SJSA1 (cell line): ENCODE measurements around the gene PARD6B. TPM values are rescaled to one million over a fixed set of nuclear protein-coding genes. Genes with fewer than 3 reads are reported as not detected.
A peak's percentile ranks its signal among the peaks of the same experiment; 100 is the strongest.
"Not testable (repeated sequence)": the region's sequence is repeated elsewhere in the genome, so short reads cannot be mapped to it uniquely, and the experiment has no call there.

Experiments
- DNase-seq, 2 experiments: peaks; one replicate each; pipeline ENCODE4 v3.0.0-alpha.2; 2015 to 2020; ENCODE audit warnings: low spot score in 2 of 2, low read depth in 1 of 2
- H3K27ac ChIP-seq: fragments of 250-450 bp; sonication (Bioruptor Pico); 2 replicates; pipeline ENCODE4 v1.5.1; 2020; ENCODE audit warnings: mild to moderate bottlenecking, moderate library complexity
- H3K27me3 ChIP-seq: fragments of 250-450 bp; sonication (Bioruptor Pico); replicated peaks from 2 replicates; pipeline ENCODE4 v1.5.1; 2020; ENCODE audit warnings: mild to moderate bottlenecking, moderate library complexity
- H3K36me3 ChIP-seq: fragments of 250-450 bp; sonication (Bioruptor Pico); 2 replicates; pipeline ENCODE4 v1.5.1; 2020; ENCODE audit warnings: mild to moderate bottlenecking
- H3K4me1 ChIP-seq: fragments of 250-450 bp; sonication (Bioruptor Pico); replicated peaks from 2 replicates; pipeline ENCODE4 v1.6.1; 2021; ENCODE audit warnings: mild to moderate bottlenecking
- H3K4me3 ChIP-seq: fragments of 250-450 bp; sonication (Bioruptor Pico); 2 replicates; pipeline ENCODE4 v1.5.1; 2020; ENCODE audit warnings: mild to moderate bottlenecking
- H3K9me3 ChIP-seq: fragments of 250-450 bp; sonication (Bioruptor Pico); replicated peaks from 2 replicates; pipeline ENCODE4 v1.5.1; 2020; ENCODE audit warnings: mild to moderate bottlenecking
- total RNA-seq: library from RNA; depleted of rRNA; stranded (reverse); fragments of >200 nt; shearing (Covaris generic); gene quantifications from 2 replicates; pipeline ENCODE4 v1.2.3, GENCODE V29; 2014

The PARD6B gene
- total RNA-seq, 1 experiment from 2014 or later: 1.8 TPM

DNA sequence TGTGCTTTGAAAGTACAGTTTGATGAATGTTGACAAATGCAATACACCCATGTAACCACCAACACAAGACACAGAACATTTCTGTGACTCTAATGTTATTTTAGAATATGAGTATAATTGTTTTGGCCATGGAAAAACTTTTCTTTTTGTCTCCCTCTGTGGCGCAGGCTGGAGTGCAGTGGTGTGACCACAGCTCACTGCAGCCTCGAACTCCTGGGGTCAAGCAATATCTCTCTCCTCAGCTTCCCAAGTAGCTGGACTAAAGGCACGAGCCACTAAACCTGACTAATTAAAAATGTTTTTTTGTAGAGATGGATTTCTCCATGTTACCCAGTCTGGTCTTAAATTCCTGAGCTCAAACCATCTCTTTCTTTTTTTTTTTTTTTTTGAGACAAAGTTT, 43.1 kb downstream of the PARD6B start:
- DNase-seq: no peak
- H3K27me3 ChIP-seq: no peaks in the 10 kb centered on the region

DNA sequence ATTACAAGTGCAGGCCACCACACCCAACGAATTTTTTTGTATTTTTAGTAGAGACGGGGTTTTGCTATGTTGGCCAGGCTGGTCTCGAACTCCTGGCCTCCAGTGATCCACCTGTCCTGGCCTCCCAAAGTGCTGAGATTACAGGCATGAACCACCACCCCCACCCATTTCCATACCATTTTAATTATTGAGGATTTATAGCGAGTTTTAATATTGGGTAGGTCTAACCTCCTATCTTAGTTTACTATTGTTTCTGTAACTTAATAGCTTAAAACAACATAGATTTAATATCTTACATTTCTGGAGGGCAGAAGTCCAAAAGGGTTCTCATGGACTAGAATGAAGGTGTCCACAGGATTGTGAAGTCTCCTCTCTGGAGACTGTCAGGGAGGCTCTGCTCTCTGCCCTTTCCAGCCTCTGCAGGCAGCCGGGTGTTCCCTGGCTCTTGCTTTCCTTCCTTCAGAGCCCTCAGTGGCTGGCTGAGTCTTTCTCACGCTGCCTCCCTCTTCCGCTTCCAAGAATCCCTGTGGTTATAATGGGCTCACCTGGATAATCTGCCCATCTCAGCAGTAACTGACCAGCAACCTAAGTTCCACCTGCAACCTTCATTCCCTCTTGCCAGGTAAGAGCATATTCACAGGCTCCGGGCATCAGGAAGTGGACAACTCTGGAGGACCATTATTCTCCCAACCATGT, 44.9 kb downstream of the PARD6B start:
- DNase-seq: no peak
- Histone ChIP-seq H3K36me3 (no peaks in the 10 kb centered on the region), H3K4me3 (no peak overlapping the region), H3K4me1 (peaks cover 1% of the 10 kb centered on the region), H3K9me3 (no peaks in the 10 kb centered on the region), H3K27me3 (no peaks in the 10 kb centered on the region), H3K27ac (no peak overlapping the region)

More for the DNA sequence above, 43.1 kb downstream of the PARD6B start:
- Histone ChIP-seq H3K4me1 (peaks cover 7% of the 10 kb centered on the region), H3K27ac (no peak overlapping the region), H3K36me3 (no peaks in the 10 kb centered on the region), H3K9me3 (no peaks in the 10 kb centered on the region), H3K4me3 (no peak overlapping the region)

DNA sequence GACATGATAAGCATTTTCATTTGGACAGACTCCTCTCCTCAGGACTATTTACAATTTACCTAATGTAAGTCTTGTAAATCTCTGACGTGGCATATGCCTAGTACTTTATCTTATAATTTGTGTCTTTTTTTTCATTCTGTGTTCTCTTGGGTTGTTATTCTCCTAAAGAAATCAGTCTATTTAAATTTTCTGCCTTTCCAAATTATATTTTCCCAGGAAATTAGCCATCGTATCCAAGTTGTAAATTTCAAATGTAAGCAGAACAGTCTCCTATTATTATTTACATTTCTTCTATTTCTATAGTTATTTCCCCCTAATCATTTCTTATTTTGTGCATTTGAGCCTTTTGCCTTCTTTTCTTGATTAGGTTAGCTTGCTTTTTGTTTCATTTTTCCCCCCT, 46.0 kb downstream of the PARD6B start:
- H3K4me1 ChIP-seq: no peaks in the 10 kb centered on the region
- no peak for DNase-seq
- no peaks in the 10 kb centered on the region for H3K27me3 ChIP-seq
- no peaks in the 10 kb centered on the region for H3K36me3 ChIP-seq
- no peak overlapping the region for H3K4me3 ChIP-seq
- no peaks in the 10 kb centered on the region for H3K9me3 ChIP-seq
- no peak overlapping the region for H3K27ac ChIP-seq

DNA sequence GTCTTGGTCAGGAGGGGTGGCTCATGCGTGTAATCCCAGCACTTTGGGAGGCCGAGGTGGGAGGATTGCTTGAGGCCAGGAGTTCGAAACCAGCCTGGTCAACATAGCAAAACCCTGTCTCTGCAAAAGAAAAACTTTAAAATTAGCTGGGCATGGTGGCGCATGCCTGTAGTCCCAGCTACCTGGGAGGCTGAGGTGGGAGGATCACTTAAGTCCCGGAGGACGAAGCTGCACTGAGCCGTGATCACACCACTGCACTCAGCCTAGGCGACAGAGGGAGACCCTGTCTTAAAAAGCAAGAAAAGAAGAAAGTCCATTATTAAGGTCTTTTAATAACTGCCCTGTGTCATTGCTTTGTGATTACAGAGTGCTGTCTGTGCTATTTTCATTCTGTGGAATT, 47.6 kb downstream of the PARD6B start:
- not testable (repeated sequence) for H3K9me3 ChIP-seq, H3K4me1 ChIP-seq, H3K36me3 ChIP-seq, DNase-seq, H3K27me3 ChIP-seq, H3K4me3 ChIP-seq, H3K27ac ChIP-seq

DNA sequence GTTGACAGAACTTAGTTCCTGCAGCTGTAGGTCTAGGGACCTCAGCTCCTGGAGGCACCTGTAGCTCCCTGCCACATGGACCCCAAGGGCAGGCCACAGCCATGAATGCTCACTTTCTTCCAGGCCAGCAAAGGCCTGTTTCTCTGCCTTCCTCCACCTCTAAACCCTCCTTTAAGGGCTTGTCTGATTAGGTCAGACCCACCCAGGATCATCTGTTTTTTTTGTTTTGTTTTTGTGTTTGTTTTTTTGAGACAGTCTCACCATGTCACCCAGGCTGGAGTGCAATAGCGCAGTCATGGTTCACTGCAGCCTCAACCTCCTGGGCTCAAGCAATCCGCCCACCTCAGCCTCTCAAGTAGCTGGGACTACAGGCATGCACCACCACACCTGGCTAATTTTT, 52.0 kb downstream of the PARD6B start:
- Histone ChIP-seq H3K27ac (no peak overlapping the region), H3K36me3 (no peaks in the 10 kb centered on the region)

DNA sequence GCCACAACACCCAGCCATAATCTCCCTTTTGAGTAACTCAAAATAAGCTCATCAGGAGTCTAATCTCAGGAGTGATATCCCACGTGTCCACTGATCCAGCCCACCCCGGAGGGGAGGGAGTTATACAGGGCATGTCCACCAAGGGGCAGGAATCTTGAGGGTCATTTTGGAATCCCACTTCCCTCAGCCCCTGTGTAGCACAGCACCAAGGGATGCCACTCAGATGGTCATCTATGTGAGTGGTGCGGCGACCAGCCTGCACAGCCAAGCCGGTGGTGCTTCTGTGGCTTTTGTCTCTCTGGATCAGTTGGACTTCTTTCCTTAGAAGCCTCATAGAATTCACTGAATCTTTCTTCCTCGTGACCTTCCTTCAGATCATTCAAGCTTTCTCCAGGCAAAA, 52.5 kb downstream of the PARD6B start:
- no peak for DNase-seq
- Histone ChIP-seq H3K4me1 (no peaks in the 10 kb centered on the region), H3K9me3 (no peaks in the 10 kb centered on the region), H3K27ac (no peak overlapping the region), H3K27me3 (no peaks in the 10 kb centered on the region), H3K4me3 (no peak overlapping the region), H3K36me3 (no peaks in the 10 kb centered on the region)

More for the DNA sequence above, 52.0 kb downstream of the PARD6B start:
- Histone ChIP-seq H3K27me3 (no peaks in the 10 kb centered on the region), H3K9me3 (no peaks in the 10 kb centered on the region), H3K4me1 (no peaks in the 10 kb centered on the region), H3K4me3 (no peak overlapping the region)
- DNase-seq: no peak

DNA sequence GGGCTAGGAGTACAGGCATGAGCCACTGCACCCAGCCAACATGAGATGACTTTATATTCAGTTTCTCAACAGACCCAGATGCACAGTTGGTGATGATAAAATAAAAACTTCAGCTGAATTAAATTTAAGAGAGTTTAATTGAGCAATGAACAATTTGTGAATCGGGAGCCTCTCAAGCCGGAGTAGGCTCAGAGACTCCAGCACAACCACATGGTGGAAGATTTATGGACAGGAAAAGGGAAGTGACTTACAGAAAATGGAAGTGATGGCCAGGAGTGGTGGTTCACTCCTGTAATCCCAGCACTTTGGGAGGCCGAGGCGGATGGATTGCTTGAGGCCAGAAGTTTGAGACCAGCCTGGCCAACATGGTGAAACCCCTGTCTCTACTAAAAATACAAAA, 53.1 kb downstream of the PARD6B start:
- H3K36me3 ChIP-seq: no peaks in the 10 kb centered on the region
- H3K27ac ChIP-seq: no peak overlapping the region
- H3K4me3 ChIP-seq: no peak overlapping the region
- no peaks in the 10 kb centered on the region for H3K27me3 ChIP-seq
- DNase-seq: no peak
- no peaks in the 10 kb centered on the region for H3K4me1 ChIP-seq
- no peaks in the 10 kb centered on the region for H3K9me3 ChIP-seq

DNA sequence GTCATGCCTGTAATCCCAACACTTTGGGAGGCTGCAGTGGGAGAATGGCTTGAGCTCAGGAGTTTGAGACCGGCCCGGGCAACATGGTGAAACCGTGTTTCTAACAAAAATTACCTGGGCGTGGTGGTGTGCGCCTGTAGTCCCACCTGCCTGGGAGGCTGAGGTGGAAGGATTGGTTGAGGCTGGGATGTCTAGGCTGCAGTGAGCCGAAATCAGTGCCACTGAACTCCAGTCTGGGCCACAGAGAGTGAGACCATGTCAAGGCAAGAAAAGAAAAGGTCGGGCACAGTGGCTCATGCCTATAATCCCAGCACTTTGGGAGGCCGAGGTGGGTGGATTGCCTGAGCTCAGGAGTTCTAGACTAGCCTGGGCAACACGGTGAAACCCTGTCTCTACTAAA, 55.3 kb downstream of the PARD6B start:
- no peak for DNase-seq
- Histone ChIP-seq H3K4me1 (peaks cover 14% of the 10 kb centered on the region), H3K27me3 (no peaks in the 10 kb centered on the region), H3K36me3 (no peaks in the 10 kb centered on the region), H3K4me3 (no peak overlapping the region), H3K27ac (no peak overlapping the region), H3K9me3 (no peaks in the 10 kb centered on the region)

DNA sequence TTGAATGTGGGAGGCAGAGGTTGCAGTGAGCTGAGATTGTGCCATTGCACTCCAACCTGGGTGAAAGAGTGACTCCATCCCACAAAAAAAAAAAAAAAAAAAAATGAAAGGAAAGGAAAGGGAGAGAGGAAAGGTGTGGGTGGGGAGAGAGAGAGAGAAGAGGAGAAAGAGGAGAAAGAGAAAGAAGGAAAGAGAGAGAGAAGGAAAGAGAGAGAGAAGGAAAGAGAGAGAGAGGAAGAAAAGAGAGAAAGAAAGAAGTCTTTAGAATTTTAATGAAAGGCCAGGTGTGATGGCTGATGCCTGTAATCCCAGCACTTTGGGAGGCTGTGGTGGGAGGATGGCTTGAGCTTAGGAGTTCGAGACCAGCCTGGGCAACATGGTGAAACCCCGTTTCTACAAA, 55.8 kb downstream of the PARD6B start:
- Histone ChIP-seq H3K4me3 (no peak overlapping the region), H3K36me3 (no peaks in the 10 kb centered on the region), H3K4me1 (peaks cover 14% of the 10 kb centered on the region), H3K27ac (no peak overlapping the region), H3K9me3 (no peaks in the 10 kb centered on the region), H3K27me3 (no peaks in the 10 kb centered on the region)
- DNase-seq: no peak

DNA sequence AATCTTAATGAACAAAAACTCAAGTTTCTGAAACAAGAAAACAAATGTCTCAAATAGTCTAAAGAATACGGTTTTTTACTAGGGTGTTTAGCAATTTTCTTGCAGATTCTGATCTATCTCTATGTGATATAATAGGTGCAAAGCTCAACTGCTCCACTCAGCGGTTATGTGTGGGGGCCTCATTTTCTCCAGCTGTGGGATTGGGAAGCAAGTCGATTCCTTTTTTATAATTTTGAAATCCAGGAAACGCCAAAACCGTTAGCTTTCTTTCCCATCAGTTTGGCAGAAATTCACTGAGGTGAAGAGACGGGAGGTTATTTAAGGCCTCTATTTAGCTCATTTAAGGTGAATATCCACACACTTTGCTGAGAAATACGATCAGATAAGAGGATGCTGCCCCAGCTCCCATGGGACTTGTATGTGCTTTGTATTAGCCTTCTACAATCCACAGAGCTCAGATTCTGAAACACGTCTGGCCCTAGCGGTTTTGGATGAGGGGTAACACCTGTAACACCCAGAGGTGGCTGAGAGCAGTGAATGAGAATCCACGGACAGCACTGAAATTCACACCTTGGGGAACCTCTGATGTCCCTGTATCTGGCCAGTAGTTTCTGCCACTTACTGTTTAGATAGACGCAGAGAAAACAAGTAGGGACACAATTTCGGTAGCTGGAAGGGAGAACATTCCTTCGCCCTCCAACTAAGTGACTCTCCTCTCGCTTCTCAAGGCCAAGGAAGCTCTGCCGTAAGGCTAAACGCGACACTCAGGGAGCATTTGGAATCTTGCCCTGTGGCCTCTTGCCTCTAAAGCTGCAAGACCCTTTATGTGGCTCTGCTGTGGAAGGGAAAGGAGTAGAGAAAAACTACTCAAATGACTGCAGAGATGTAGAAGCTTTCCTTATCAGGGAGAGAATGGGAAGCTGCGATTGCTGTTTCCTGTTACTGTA, 56.9 kb downstream of the PARD6B start:
- DNase-seq: peak in 1 of 2 experiments; percentile 20
- H3K4me1 ChIP-seq: peaks cover 14% of the 10 kb centered on the region

DNA sequence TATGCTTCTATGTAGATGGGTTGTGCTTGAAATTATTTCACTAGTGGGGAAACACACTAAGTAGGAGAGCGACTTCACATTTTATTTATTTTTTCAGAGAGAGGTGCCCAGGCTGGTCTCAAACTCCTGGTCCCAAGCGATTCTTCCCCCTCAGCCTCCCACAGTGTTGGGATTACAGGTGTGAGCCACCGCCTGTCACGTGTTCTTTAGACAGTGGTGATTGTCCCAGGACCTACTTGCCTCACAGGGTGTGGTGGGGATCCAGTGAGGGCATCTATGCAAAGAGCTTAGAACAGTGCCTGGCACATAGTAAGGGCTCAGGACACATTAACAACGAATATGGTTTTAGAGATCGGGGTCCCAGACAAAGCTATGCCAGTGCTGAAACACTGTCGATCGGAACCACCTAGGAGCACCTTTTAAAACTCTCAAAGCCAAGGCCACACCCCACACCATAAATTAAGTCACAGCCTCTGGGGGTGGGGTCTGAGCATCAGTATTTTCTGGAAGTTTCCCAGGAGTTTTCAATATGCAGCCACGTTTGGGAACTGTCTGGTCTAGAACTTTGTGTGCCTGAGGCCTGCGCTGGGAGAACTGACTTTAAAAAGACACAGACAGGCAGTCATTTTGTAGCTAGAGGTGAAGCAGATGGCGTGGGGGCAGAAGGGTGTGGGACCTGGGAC, 58.7 kb downstream of the PARD6B start:
- no peaks in the 10 kb centered on the region; the same call in 1 of the 2 replicates for H3K36me3 ChIP-seq
- no peaks in the 10 kb centered on the region for H3K9me3 ChIP-seq
- H3K4me1 ChIP-seq: peaks cover 17% of the 10 kb centered on the region
- no peak overlapping the region for H3K4me3 ChIP-seq
- no peaks in the 10 kb centered on the region for H3K27me3 ChIP-seq
- H3K27ac ChIP-seq: peak overlapping the region; percentile 90
- DNase-seq: no peak

More for the DNA sequence above, 56.9 kb downstream of the PARD6B start:
- no peak overlapping the region for H3K4me3 ChIP-seq
- no peaks in the 10 kb centered on the region for H3K27me3 ChIP-seq
- H3K27ac ChIP-seq: no peak overlapping the region
- H3K36me3 ChIP-seq: no peaks in the 10 kb centered on the region
- H3K9me3 ChIP-seq: no peaks in the 10 kb centered on the region

DNA sequence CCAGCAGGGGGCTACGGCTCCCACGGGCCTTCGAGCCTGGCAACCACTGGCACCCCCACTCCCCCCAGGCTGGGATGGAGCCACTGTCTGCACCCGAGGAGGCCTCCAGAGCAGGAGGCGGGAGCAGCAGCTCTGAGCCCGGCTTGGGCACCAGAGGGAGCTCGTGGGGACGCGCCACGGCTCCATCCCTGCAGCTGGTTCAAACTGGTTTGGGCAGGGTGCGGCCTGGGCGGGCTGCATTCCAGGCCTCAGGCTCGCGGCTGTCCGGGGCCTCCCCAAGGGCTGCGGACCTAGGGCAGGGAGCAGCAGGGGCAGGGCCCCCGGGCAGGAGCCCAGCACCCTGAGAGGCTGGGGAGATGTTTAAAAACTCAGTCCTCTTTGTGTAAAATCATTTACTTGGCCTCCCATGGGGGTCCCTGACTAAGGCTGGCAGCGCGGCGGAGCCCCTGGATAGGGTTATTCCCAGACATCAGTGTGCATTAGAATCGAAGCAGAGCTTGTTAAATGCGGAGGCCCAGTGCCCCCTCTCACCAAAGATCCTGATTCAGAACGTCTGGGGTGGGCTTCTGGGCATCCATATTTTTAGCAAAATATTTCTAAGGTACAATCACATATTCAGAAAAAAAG, 59.4 kb downstream of the PARD6B start:
- Histone ChIP-seq H3K27ac (peak overlapping the region; percentile 90), H3K4me1 (peaks cover 17% of the 10 kb centered on the region), H3K9me3 (no peaks in the 10 kb centered on the region), H3K36me3 (no peaks in the 10 kb centered on the region; the same call in 1 of the 2 replicates), H3K27me3 (no peaks in the 10 kb centered on the region), H3K4me3 (no peak overlapping the region)
- DNase-seq: peak; percentile 89 to 95

DNA sequence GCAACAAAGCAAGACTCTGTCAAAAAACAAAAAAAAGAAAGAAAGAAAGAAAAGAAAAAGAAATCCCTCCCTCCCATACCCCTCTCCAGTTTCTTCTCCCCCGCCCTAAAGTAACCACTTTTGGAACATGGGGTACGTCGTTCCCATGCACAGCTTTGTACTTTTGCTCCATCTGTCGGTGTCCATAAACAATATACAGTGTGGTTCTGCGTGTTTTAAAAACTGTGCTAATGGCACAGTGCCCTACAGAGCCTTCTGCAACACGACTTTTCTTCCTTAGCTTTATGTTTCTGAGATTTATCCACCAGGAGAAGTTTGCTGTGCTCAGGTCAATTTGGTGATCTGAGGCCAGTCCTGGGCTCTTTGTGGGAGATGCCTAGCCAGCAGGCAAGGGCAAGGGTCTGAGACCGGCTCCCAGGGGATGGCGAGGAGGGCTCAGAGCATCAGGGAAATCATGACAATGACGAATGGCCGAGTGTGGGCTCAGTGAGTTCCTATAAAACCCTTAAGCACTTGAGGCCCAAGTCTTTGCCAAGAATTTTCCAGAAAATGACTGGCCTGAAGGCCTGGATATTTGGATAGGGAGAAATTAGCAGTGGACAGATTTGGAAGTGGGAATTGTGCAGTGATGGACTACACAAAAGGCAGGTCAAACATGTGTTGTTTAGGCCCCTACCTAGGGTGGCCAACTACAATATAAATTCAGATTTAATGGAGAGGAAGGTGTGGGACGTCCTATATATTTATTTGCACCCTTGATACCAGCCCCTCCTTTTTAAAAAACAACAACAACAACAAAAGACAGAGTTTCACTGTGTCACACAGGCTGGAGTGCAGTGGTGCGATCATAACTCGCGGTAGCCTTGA, 61.6 kb downstream of the PARD6B start:
- no peak overlapping the region for H3K4me3 ChIP-seq
- no peak overlapping the region for H3K27ac ChIP-seq
- peaks cover 17% of the 10 kb centered on the region for H3K4me1 ChIP-seq
- no peaks in the 10 kb centered on the region; the same call in 1 of the 2 replicates for H3K36me3 ChIP-seq
- DNase-seq: no peak
- H3K27me3 ChIP-seq: no peaks in the 10 kb centered on the region
- no peaks in the 10 kb centered on the region for H3K9me3 ChIP-seq
